IgD-negative memory B cell (primary cell): ENCODE data around the gene OTC. TPM values are rescaled to one million over a fixed set of nuclear protein-coding genes. Genes with fewer than 3 reads are reported as not detected.

Experiments
- H3K27ac Mint-ChIP-seq, 3 donors: one replicate each; pipeline ENCODE4 v1.8.0; 2020 to 2022; ENCODE audit warnings: mild to moderate bottlenecking in 3 of 3, mixed read lengths in 3 of 3, moderate library complexity in 1 of 3
- H3K27me3 Mint-ChIP-seq: one replicate; pipeline ENCODE4 v1.8.0; 2021; ENCODE audit warnings: mixed read lengths
- H3K36me3 Mint-ChIP-seq: one replicate; pipeline ENCODE4 v1.8.0; 2020; ENCODE audit warnings: mild to moderate bottlenecking, mixed read lengths
- H3K4me1 Mint-ChIP-seq, 3 donors: one replicate each; pipeline ENCODE4 v1.8.0; 2020 to 2022; ENCODE audit warnings: mixed read lengths in 3 of 3, mild to moderate bottlenecking in 1 of 3
- H3K4me3 Mint-ChIP-seq, 4 donors: one replicate each; pipeline ENCODE4 v1.8.0; 2020 to 2022; ENCODE audit warnings: mild to moderate bottlenecking in 4 of 4, mixed read lengths in 4 of 4, moderate library complexity in 3 of 4
- H3K9me3 Mint-ChIP-seq, 3 donors: one replicate each; pipeline ENCODE4 v1.8.0; 2020 to 2021; ENCODE audit warnings: mixed read lengths in 3 of 3, mild to moderate bottlenecking in 1 of 3
- polyA plus RNA-seq: library from polyadenylated mRNA; unstranded; fragments of 300-500 nt; fragmentation: Illumina TruSeq; gene quantifications from one replicate; pipeline ENCODE4 v1.2.3, GENCODE V29; 2021

OTC gene
- polyA plus RNA-seq, 1 donor from 2014 or later = not detected

DNA sequence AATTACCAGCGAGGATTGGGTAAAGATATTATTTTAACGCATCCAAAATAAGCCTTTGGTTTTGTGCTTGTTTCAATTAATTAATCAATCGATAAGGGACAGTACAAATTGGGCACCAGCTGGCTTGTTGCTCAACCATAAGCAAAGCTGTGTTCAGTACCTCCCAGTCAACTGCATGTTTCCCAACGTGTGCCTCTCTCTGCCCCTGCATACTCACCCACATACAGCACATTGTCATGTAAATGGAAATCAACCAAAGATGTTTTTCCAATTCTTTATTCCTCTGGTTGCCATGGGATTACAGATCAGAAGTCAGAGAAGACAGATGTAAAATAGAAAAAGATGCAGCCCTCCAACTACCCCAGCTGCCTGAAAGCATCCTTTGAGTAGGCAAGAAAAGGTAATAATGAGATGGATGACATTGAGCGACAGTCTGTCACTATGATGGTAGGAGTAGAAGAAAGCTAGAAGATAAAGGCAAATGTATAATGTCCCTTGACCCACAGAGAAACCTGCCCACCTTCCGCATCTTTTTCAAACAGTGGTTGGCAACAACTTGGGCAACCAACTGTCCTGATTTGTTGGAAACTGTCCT lies 116.3 kb downstream of the OTC start:
- Mint-ChIP-seq H3K36me3 (peaks cover 2% of the 10 kb centered on the region), H3K27ac (no peak overlapping the region), H3K27me3 (peaks cover 8% of the 10 kb centered on the region), H3K4me3 (no peak overlapping the region), H3K9me3 (peaks cover 0 to 2% (median 0%) of the 10 kb centered on the region in 3 donors), H3K4me1 (no peaks in the 10 kb centered on the region)

Other genes with a start within 250 kb of the OTC start
- gene SRPX, start 131.7 kb upstream of the OTC start, polyA plus RNA-seq = not detected
- 3.7 TPM for gene RPGR, start 25.1 kb upstream of the OTC start, polyA plus RNA-seq
- gene TSPAN7, start 208.9 kb downstream of the OTC start, polyA plus RNA-seq = not detected